ENCODE data around the gene TAB2.

The TAB2 gene

GRCh38 chr6:149285626-149286025 is 31.9 kb upstream of the TAB2 start:
- Histone ChIP-seq H3K4me3 (ENCODE audit: low read length in 2 of 2) (no peak overlapping the region), H3K4me1 (ENCODE audit: control insufficient read depth in 2 of 2, insufficient read depth in 2 of 2, low read length in 2 of 2) (no peaks in the 10 kb centered on the region), H3K27ac (ENCODE audit: low read depth in 2 of 2, low read length in 2 of 2) (no peak overlapping the region), H3K9ac (ENCODE audit: low read depth in 1 of 2, low read length in 2 of 2) (no peak overlapping the region), H3K9me3 (ENCODE audit: control insufficient read depth in 2 of 2, low read length in 2 of 2) (no peaks in the 10 kb centered on the region), H3K27me3 (ENCODE audit: control insufficient read depth in 2 of 2, insufficient read depth in 2 of 2, low read length in 2 of 2) (no peaks in the 10 kb centered on the region), H3K36me3 (ENCODE audit: control insufficient read depth in 2 of 2, insufficient read depth in 2 of 2, low read length in 2 of 2) (no peaks in the 10 kb centered on the region)

- Histone ChIP-seq H3K27ac (ENCODE audit: low read depth in 2 of 2, low read length in 2 of 2) (no peak overlapping the region), H3K27me3 (ENCODE audit: control insufficient read depth in 2 of 2, insufficient read depth in 2 of 2, low read length in 2 of 2) (no peaks in the 10 kb centered on the region), H3K36me3 (ENCODE audit: control insufficient read depth in 2 of 2, insufficient read depth in 2 of 2, low read length in 2 of 2) (no peaks in the 10 kb centered on the region), H3K9me3 (ENCODE audit: control insufficient read depth in 2 of 2, low read length in 2 of 2) (no peaks in the 10 kb centered on the region), H3K4me1 (ENCODE audit: control insufficient read depth in 2 of 2, insufficient read depth in 2 of 2, low read length in 2 of 2) (no peaks in the 10 kb centered on the region), H3K9ac (ENCODE audit: low read depth in 1 of 2, low read length in 2 of 2) (no peak overlapping the region), H3K4me3 (ENCODE audit: low read length in 2 of 2) (no peak overlapping the region)
Measured at GRCh38 chr6:149286905-149287304, 30.6 kb upstream of the TAB2 start.

- H3K36me3 ChIP-seq (ENCODE audit: control insufficient read depth in 2 of 2, insufficient read depth in 2 of 2, low read length in 2 of 2), result no peaks in the 10 kb centered on the region
- no peak overlapping the region for H3K9ac ChIP-seq (ENCODE audit: low read depth in 1 of 2, low read length in 2 of 2)
- no peak overlapping the region for H3K27ac ChIP-seq (ENCODE audit: low read depth in 2 of 2, low read length in 2 of 2)
- H3K4me1 ChIP-seq (ENCODE audit: control insufficient read depth in 2 of 2, insufficient read depth in 2 of 2, low read length in 2 of 2), result no peaks in the 10 kb centered on the region
- no peaks in the 10 kb centered on the region for H3K9me3 ChIP-seq (ENCODE audit: control insufficient read depth in 2 of 2, low read length in 2 of 2)
- no peaks in the 10 kb centered on the region for H3K27me3 ChIP-seq (ENCODE audit: control insufficient read depth in 2 of 2, insufficient read depth in 2 of 2, low read length in 2 of 2)
- no peak overlapping the region for H3K4me3 ChIP-seq (ENCODE audit: low read length in 2 of 2)
Measured at GRCh38 chr6:149289192-149289781, 28.2 kb upstream of the TAB2 start.

GRCh38 chr6:149289966-149290365 is 27.5 kb upstream of the TAB2 start:
- no peak overlapping the region for H3K27ac ChIP-seq (ENCODE audit: low read depth in 2 of 2, low read length in 2 of 2)
- no peaks in the 10 kb centered on the region for H3K36me3 ChIP-seq (ENCODE audit: control insufficient read depth in 2 of 2, insufficient read depth in 2 of 2, low read length in 2 of 2)
- H3K4me3 ChIP-seq (ENCODE audit: low read length in 2 of 2), result no peak overlapping the region
- no peaks in the 10 kb centered on the region for H3K27me3 ChIP-seq (ENCODE audit: control insufficient read depth in 2 of 2, insufficient read depth in 2 of 2, low read length in 2 of 2)
- no peaks in the 10 kb centered on the region for H3K9me3 ChIP-seq (ENCODE audit: control insufficient read depth in 2 of 2, low read length in 2 of 2)
- H3K4me1 ChIP-seq (ENCODE audit: control insufficient read depth in 2 of 2, insufficient read depth in 2 of 2, low read length in 2 of 2), result no peaks in the 10 kb centered on the region
- no peak overlapping the region for H3K9ac ChIP-seq (ENCODE audit: low read depth in 1 of 2, low read length in 2 of 2)

GRCh38 chr6:149293244-149293643 is 24.3 kb upstream of the TAB2 start:
- H3K4me1 ChIP-seq (ENCODE audit: control insufficient read depth in 2 of 2, insufficient read depth in 2 of 2, low read length in 2 of 2), result no peaks in the 10 kb centered on the region
- H3K4me3 ChIP-seq (ENCODE audit: low read length in 2 of 2), result no peak overlapping the region
- no peaks in the 10 kb centered on the region for H3K36me3 ChIP-seq (ENCODE audit: control insufficient read depth in 2 of 2, insufficient read depth in 2 of 2, low read length in 2 of 2)
- H3K9me3 ChIP-seq (ENCODE audit: control insufficient read depth in 2 of 2, low read length in 2 of 2), result no peaks in the 10 kb centered on the region
- H3K9ac ChIP-seq (ENCODE audit: low read depth in 1 of 2, low read length in 2 of 2), result no peak overlapping the region
- no peak overlapping the region for H3K27ac ChIP-seq (ENCODE audit: low read depth in 2 of 2, low read length in 2 of 2)
- no peaks in the 10 kb centered on the region for H3K27me3 ChIP-seq (ENCODE audit: control insufficient read depth in 2 of 2, insufficient read depth in 2 of 2, low read length in 2 of 2)

- Histone ChIP-seq H3K36me3 (ENCODE audit: control insufficient read depth in 2 of 2, insufficient read depth in 2 of 2, low read length in 2 of 2) (no peaks in the 10 kb centered on the region), H3K9ac (ENCODE audit: low read depth in 1 of 2, low read length in 2 of 2) (no peak overlapping the region)
Measured at GRCh38 chr6:149300563-149300962, 16.9 kb upstream of the TAB2 start.

GRCh38 chr6:149302723-149303122 is 14.8 kb upstream of the TAB2 start:
- Histone ChIP-seq H3K27ac (ENCODE audit: low read depth in 2 of 2, low read length in 2 of 2) (no peak overlapping the region), H3K27me3 (ENCODE audit: control insufficient read depth in 2 of 2, insufficient read depth in 2 of 2, low read length in 2 of 2) (no peaks in the 10 kb centered on the region), H3K4me3 (ENCODE audit: low read length in 2 of 2) (no peak overlapping the region), H3K36me3 (ENCODE audit: control insufficient read depth in 2 of 2, insufficient read depth in 2 of 2, low read length in 2 of 2) (no peaks in the 10 kb centered on the region), H3K4me1 (ENCODE audit: control insufficient read depth in 2 of 2, insufficient read depth in 2 of 2, low read length in 2 of 2) (no peaks in the 10 kb centered on the region), H3K9me3 (ENCODE audit: control insufficient read depth in 2 of 2, low read length in 2 of 2) (no peaks in the 10 kb centered on the region), H3K9ac (ENCODE audit: low read depth in 1 of 2, low read length in 2 of 2) (no peak overlapping the region)

More at GRCh38 chr6:149300563-149300962, 16.9 kb upstream of the TAB2 start:
- H3K4me3 ChIP-seq (ENCODE audit: low read length in 2 of 2), result no peak overlapping the region
- no peak overlapping the region for H3K27ac ChIP-seq (ENCODE audit: low read depth in 2 of 2, low read length in 2 of 2)
- H3K9me3 ChIP-seq (ENCODE audit: control insufficient read depth in 2 of 2, low read length in 2 of 2), result no peaks in the 10 kb centered on the region
- no peaks in the 10 kb centered on the region for H3K4me1 ChIP-seq (ENCODE audit: control insufficient read depth in 2 of 2, insufficient read depth in 2 of 2, low read length in 2 of 2)
- H3K27me3 ChIP-seq (ENCODE audit: control insufficient read depth in 2 of 2, insufficient read depth in 2 of 2, low read length in 2 of 2), result no peaks in the 10 kb centered on the region

GRCh38 chr6:149303468-149303867 is 14.0 kb upstream of the TAB2 start:
- no peaks in the 10 kb centered on the region for H3K9me3 ChIP-seq (ENCODE audit: control insufficient read depth in 2 of 2, low read length in 2 of 2)
- no peaks in the 10 kb centered on the region for H3K27me3 ChIP-seq (ENCODE audit: control insufficient read depth in 2 of 2, insufficient read depth in 2 of 2, low read length in 2 of 2)
- H3K27ac ChIP-seq (ENCODE audit: low read depth in 2 of 2, low read length in 2 of 2), result no peak overlapping the region
- H3K4me3 ChIP-seq (ENCODE audit: low read length in 2 of 2), result no peak overlapping the region
- H3K9ac ChIP-seq (ENCODE audit: low read depth in 1 of 2, low read length in 2 of 2), result no peak overlapping the region
- H3K36me3 ChIP-seq (ENCODE audit: control insufficient read depth in 2 of 2, insufficient read depth in 2 of 2, low read length in 2 of 2), result no peaks in the 10 kb centered on the region
- H3K4me1 ChIP-seq (ENCODE audit: control insufficient read depth in 2 of 2, insufficient read depth in 2 of 2, low read length in 2 of 2), result no peaks in the 10 kb centered on the region

- Histone ChIP-seq H3K27ac (ENCODE audit: low read depth in 2 of 2, low read length in 2 of 2) (no peak overlapping the region), H3K36me3 (ENCODE audit: control insufficient read depth in 2 of 2, insufficient read depth in 2 of 2, low read length in 2 of 2) (no peaks in the 10 kb centered on the region), H3K9ac (ENCODE audit: low read depth in 1 of 2, low read length in 2 of 2) (no peak overlapping the region), H3K4me1 (ENCODE audit: control insufficient read depth in 2 of 2, insufficient read depth in 2 of 2, low read length in 2 of 2) (no peaks in the 10 kb centered on the region), H3K27me3 (ENCODE audit: control insufficient read depth in 2 of 2, insufficient read depth in 2 of 2, low read length in 2 of 2) (no peaks in the 10 kb centered on the region), H3K4me3 (ENCODE audit: low read length in 2 of 2) (no peak overlapping the region), H3K9me3 (ENCODE audit: control insufficient read depth in 2 of 2, low read length in 2 of 2) (no peaks in the 10 kb centered on the region)
Measured at GRCh38 chr6:149305372-149305771, 12.1 kb upstream of the TAB2 start.

GRCh38 chr6:149306967-149307366 is 10.5 kb upstream of the TAB2 start:
- Histone ChIP-seq H3K27me3 (ENCODE audit: control insufficient read depth in 2 of 2, insufficient read depth in 2 of 2, low read length in 2 of 2) (no peaks in the 10 kb centered on the region), H3K4me1 (ENCODE audit: control insufficient read depth in 2 of 2, insufficient read depth in 2 of 2, low read length in 2 of 2) (no peaks in the 10 kb centered on the region), H3K27ac (ENCODE audit: low read depth in 2 of 2, low read length in 2 of 2) (no peak overlapping the region), H3K36me3 (ENCODE audit: control insufficient read depth in 2 of 2, insufficient read depth in 2 of 2, low read length in 2 of 2) (no peaks in the 10 kb centered on the region), H3K9me3 (ENCODE audit: control insufficient read depth in 2 of 2, low read length in 2 of 2) (no peaks in the 10 kb centered on the region), H3K4me3 (ENCODE audit: low read length in 2 of 2) (no peak overlapping the region), H3K9ac (ENCODE audit: low read depth in 1 of 2, low read length in 2 of 2) (no peak overlapping the region)

- Histone ChIP-seq H3K36me3 (ENCODE audit: control insufficient read depth in 2 of 2, insufficient read depth in 2 of 2, low read length in 2 of 2) (no peaks in the 10 kb centered on the region), H3K27me3 (ENCODE audit: control insufficient read depth in 2 of 2, insufficient read depth in 2 of 2, low read length in 2 of 2) (no peaks in the 10 kb centered on the region), H3K27ac (ENCODE audit: low read depth in 2 of 2, low read length in 2 of 2) (no peak overlapping the region), H3K4me1 (ENCODE audit: control insufficient read depth in 2 of 2, insufficient read depth in 2 of 2, low read length in 2 of 2) (peaks cover 0 to 2% of the 10 kb centered on the region in 2 donors), H3K9me3 (ENCODE audit: control insufficient read depth in 2 of 2, low read length in 2 of 2) (no peaks in the 10 kb centered on the region), H3K4me3 (ENCODE audit: low read length in 2 of 2) (no peak overlapping the region), H3K9ac (ENCODE audit: low read depth in 1 of 2, low read length in 2 of 2) (no peak overlapping the region)
Measured at GRCh38 chr6:149311293-149311692, 6.2 kb upstream of the TAB2 start.
